ENCODE results near the gene PITPNM2.

- TF ChIP-seq SETDB1 (IDR thresholded peaks at IDR 0.05; ENCODE audit: low read length) (no peak), TFE3 (CRISPR knock-in tag; IDR thresholded peaks at IDR 0.05) (no peak), ZBED1 (IDR thresholded peaks at IDR 0.05) (no peak), BACH1 (tag; IDR thresholded peaks at IDR 0.05) (no peak)
Observed at GRCh38 chr12:123165537-123165936, 14.6 kb upstream of the PITPNM2 start.

Measured in K562 (cell line).